Measurements from ENCODE around the gene TRPV3.
A peak's percentile ranks its signal among the peaks of the same experiment; 100 is the strongest.
"Not testable (repeated sequence)": the region's sequence is repeated elsewhere in the genome, so short reads cannot be mapped to it uniquely, and the experiment has no call there.

TRPV3 gene

DNA sequence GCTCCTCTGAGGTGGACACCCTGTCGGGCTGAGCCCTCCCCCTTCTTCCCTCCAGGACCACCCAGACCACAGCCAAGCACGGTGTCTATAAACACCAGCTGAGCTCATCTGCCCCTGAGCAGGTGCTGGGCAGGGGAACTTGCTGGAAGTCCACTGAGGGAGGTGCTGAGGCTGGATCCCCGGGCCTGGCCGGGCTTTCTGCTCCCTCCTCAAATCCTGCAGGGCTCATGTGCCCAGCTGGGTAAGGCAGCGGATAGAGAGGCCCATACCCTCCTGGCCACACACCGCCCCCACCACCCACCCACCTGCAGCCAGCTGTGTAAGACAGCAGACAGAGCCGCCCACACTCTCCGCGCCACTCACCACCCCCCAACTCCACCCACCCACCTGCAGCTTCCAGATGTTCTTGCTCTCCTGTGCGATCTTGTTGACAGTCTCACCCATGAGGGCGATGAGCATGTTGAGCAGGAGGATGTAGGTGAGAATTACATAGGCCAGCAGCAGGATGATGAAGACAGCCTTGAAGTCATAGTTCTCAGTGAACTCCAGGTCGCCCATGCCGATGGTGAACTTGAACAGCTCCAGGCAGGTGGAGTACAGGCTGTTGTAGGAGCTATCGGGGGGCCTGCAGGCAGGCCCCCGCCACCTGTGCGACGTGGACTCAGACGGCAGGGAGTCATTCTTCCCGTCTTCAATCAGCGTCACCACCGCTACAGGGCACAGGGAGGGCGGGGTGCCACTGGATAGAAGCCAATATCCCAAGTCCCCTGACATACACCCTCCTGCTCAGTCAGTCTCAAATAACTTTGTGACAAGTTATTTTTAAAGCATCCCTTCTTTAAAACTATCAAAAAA is 15.9 kb upstream of the TRPV3 start:
- DNase-seq = no peak

DNA sequence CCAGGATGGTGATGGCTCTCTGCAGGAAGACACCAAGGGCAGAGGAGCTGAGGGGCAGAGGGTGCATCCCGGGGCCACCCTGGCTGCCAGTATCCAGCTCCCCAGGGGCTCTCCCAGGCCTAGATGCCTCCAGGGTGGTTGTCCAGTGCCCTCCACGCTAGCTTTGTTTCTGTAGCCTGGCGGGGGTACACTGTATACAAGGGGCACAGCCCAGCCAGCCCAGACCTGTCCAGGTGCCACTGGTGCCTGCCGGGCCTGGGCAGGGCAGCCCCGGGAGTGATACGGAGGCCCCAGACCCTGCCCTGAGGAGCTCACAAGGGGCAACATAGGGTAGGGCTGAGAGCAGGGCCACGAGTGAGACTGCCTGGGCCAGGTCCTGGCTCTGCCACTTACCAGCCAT is 14.6 kb upstream of the TRPV3 start:
- no peak for DNase-seq

DNA sequence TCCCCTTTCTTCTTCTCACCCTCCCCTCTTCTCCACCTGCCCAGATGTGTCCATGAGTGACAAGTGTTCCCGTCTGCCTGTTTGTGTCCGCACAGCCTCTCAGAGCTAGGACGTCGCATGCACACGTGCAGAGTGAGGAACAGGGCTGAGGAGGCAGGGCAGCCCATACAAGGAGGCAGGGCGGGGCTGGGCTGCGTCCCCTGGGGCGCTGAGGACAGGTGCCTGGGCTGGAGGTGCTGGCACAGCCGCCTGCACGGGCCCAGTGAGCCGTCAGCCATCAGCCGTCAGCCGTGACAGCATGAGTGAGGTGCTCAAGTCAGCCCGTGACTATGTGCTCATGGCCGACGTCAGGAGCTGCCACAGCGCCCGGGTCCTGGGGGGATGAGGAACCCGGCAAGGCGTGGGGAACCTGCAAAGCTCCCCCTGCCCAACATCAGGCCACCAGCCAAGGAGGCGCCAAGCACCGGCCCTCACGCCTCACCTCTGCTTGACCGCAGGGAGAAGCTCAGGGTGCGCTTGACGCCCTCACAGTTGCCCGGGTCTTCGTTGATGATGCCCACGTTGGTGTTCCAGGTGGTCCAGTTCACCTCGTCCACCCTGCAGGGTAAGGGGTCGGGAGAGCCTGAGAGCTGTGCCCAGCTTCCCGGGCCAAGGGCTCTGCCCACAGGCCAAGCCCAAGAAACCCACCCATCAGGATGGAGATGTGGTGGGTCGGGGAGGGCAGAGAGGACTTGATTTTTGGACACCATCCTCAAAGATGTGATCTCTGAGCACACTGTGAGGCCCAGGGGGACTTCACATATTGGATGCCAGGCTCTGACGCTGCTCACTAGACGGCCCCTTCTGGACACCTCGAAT is 13.7 kb upstream of the TRPV3 start:
- no peak for DNase-seq

DNA sequence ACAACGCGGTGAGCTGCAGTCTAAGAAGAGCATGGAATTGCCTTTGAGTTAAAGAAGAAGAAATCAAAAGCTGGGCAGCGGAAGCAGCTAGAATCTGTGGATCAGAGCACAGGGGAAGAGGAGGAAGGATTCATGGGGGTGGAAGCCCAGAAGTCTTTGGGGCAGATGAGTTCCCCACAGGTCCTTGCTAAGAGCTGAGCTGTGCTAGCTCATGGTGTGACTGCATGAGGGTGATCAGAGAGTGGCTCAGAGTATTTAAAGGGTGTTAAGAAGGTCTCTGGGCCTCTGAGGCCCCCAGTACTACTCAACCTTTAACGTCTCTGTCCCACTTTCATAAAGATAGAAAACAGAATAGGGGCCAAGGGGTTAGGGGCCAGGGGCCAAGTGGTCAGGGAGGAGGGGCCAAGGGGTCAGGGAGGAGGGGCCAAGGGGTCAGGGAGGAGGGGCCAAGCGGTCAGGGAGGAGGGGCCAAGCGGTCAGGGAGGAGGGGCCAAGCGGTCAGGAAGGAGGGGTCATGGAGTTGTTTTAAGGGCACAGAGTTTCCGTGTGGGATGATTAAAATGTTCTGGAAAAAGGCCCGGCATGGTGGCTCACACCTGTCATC is 12.0 kb upstream of the TRPV3 start:
- no peak for DNase-seq

DNA sequence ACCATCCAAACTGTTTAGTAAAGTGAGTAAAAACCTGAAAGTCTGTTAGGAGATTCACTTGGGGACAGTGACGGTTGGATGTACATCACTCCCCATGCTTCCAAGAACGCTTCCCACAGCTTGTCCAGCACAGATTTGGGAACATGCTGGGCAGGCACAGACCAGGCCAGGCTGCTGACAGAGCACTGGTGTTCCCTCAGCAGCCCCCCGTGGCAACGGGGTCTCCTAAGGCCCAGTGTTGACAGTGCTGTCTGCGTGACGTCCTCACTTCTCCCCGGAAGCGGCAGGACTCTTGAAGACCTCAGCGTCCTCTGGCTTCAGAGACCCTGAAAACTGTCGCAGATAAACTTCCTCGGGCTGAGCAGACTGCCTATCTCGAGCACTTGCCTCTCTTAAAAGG is 8.9 kb upstream of the TRPV3 start:
- no peak for DNase-seq

DNA sequence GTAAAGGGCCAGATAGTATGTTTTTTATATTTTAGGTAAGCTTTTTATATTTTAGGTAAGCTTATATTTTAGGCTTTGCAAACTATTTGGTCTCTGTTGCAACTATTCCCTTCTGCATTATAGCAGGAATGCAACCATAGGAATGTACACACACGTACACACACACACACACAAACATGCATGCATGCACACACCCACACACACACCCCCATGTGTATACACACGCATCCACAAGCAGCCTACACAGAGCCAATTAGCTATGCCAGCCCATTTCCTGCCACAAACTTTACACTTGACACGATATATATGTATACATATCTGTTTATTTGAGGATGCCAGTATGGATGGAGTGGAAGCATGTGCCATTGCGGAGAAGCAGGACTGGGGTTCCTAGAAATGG is 7.5 kb upstream of the TRPV3 start:
- DNase-seq = no peak

DNA sequence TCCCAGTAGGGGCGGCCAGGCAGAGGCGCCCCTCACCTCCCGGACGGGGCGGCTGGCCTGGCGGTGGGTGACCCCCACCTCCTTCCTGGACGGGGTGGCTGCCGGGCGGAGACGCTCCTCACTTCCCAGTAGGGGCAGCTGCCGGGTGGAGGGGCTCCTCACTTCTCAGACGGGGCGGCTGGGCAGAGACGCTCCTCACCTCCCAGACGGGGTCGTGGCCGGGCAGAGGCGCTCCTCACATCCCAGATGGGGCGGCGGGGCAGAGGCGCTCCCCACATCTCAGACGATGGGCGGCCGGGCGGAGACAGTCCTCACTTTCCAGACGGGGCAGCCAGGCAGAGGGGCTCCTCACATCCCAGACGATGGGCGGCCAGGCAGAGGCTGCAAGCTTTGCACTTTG is 6.6 kb upstream of the TRPV3 start:
- DNase-seq = not testable (repeated sequence)

DNA sequence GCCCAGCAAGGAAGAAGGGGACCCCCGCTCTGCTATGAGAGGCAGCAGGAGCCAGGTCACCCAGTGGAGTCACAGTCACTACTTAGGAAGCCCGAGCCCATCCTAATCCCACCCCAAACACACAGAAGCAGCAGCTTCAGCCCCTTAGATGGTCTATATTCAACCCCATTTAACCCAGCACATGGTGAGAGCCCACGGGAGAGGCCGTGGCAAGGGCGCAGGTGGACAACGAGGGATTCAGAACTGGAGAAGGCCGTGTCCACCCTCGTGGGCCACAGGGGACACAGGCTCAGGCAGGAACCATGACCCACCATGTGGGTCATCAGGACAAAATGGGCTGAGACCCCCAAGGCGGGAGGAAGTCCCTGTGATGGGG is 1.6 kb upstream of the TRPV3 start:
- DNase-seq = no peak

DNA sequence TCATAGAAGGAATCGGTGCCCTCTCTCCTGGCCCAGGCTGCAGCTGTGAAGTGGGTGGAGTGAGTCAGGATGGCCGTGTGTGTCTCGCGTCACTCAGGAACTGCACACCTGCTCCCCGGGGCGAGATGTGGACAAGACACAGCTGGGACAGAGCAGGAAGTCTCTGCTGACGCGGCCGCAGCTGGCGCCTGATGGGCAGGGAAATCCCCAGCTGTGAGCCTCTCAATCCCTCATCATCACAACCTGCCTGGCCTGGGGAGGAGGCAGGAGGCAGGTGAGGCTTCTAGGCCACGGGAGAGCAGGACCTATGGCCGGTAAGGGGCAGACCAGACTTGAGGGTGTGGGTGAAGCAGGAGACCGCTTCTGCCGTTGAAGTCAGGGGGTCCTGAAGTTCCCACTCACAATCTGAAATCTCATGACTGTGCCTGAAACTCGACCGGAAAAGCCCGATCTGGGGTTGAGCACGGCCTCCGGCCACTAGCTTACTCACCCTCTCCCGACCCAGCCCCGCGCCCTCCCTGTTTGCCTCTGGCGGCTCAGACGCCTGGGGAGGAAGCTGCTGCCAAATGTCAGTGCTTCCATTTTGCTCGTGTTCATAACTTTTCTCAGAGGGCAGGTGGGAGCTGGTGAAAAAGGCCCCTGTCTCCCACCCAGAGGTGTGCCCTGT is 1.1 kb upstream of the TRPV3 start:
- DNase-seq = peak; percentile 53

DNA sequence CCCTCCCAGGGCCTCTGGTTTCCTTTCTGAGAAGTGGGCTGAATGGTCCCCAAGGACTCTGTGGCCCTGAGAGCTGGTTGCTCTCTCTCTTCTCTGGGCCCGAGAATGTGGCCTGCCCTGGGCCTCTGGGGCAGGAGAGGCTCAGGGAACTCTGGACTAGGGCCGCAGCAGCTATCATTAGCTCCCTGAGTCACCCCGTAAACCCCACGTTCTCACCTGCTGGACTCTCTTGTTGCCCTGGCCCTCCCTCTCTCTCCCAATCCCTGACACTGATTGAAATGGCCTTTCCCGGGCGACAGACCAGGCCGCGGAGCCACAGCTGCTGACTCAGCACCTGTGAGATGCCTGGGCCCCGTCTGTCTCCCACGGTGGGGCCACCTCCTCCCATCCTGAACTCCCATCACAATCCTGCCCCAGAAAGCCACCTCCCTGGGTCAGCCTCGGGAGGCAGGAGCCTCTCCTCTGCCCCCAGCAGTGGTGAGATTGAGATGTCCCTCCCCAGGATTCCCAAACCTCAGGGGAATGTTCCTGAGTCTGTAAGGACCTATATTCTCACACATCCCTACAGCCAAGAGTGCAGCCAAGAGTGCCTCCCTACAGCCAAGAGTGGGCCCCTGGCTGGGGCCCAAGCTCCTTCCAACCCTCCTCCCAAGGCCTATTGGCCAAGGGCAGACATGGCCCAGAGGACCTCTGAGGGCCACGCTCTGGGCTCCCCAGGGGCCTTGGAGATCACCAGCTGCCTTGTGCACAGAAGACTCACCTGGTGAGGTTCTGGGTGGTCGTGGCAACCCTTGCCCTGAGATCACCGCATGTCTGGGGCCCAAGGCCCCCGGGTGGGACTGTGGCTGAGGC is 470 bp downstream of the TRPV3 start:
- no peak for DNase-seq

DNA sequence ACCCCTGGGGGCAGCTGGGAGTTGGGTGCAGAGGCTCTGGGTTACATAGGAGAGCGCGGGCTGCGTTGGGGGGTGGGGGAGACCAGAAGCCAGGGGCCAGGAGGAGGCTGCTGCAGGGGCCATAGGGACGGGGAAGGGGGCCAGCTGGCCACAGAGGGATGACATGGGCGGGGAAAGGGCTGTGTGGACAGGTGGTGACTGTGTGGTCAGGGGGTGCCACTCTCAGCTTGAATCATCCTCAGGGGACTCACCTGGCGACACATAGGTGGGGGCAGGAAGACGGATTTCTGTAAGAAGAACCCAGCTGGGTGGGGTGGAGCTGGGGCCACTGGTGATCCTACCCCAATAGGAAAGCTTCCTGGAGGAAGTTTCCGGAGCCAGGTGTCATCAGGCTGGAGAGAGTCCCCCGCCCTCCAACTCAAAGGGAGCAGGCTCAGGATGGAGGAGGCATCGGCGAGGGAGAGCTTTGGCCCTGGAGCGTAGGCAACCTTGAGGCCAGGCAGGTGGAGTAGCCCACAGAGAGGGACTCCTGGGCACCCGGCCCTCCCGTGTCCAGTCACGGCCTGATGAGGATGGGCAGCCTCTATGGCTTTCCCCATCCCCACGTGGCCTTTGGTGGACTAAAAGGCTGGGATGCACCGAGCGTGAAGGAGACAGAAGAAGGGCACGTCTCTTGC is 1.2 kb downstream of the TRPV3 start:
- DNase-seq = no peak

DNA sequence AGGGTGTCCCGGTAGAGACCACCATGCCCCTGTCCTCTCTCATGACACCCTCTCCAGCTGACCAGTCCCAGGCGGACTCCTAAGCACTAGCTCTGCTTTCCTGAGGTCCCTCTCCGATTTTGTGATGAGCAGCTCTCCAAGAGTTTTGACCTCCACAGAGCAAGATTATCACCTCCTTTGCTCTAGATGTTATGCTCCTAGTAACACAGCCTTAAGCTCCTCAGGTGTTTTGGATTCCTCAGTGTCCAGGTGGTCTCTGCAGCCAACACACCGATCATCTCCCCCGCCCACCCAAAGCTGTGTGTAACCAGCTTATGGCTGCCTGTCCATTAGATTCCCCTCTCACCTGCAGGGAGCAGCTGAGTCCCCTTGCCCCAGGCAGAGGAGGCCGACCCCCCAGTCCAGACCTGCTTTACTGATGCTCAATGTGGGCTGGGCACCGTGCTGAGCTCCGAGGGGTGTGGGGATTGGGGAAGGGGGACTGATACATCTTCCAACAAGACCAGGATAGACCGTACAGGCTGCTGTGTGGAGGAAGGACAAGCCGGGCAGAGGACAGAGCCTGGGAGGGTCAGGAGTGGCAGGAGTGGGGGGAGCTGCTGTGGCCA is 2.3 kb downstream of the TRPV3 start:
- no peak for DNase-seq

DNA sequence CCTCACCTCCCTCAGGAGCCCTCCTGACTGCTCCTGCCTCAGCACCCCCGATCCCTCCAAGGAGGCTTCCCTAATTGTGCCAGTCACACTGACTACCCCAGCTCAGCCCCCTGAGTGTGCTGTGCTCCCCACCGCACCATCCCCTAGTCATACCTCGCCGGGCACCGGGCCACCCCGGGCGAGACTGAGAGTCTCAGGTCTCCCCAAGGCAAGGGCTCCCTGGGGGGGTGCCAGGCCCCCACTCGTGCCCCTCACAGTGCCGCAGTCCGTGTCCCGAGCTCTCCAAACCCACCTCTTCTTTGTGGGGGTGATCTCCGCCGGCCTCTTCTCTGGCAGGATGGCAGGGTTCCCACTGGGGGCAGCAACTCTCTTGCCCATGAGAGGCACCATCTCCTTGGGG is 3.2 kb downstream of the TRPV3 start:
- no peak for DNase-seq

DNA sequence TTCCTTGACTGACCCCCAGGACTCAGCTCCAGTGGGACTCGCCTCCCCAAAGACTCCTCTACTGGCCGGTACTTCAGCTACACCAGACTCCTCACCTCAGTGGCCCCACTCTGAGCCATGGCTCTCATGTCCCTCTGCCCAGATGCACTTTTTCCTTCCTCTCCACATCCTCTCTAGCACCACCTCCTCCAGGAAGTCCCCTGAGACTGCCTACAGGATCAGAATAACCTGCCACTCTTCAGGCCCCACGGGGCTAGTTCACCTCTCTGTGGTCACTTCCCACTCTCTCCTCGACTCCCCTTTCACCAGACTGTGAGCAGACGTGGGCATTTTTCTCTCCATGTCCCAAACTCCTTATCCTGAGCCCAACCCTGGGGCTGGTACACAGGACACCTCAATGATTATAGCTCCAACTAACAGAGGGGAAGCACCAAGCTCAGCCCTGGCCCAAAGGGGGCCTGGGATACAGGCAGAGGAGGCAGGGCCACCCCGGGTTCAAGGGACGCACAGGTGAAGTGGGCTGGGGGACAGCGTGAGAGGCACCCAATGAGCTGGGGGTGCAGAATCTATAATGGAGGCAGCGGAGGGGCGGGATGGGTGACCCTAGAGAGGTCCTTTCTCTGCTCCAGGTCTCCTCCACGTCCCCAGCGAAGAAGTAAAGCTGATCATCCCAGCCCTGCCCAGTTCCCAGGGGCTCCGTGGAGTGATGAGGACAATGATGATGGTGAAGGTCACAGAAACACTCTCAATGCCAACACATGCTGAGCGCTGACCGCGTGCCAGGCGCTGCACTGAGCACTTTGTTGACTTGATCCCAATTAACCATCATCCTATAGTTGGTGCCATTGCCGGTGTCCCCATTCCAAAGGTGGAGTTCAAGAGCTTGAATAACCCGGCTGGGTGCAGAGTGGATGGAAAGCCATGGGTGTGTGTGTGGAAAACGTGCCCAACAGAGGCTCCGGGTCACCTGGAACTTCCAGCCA is 3.9 kb downstream of the TRPV3 start:
- no peak for DNase-seq

DNA sequence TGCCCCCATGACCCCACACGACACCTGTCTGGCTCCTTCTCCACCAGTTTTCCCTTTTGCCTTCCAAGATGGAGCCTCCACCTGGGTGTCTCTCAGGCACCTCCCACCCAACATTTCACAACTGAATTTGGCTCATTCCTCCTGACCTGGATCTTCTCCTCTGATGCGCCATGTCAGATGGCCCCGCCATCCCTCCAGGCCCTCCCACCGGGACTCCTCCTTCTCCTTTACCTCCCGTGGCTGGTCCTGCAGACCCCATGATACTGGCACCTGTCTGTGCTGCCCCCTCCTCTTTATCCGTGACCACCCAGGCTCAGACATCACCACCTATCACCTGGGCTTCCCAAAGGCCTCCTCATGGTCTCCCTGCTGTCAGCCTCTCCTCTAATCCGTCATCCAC is 4.7 kb downstream of the TRPV3 start:
- DNase-seq = no peak

DNA sequence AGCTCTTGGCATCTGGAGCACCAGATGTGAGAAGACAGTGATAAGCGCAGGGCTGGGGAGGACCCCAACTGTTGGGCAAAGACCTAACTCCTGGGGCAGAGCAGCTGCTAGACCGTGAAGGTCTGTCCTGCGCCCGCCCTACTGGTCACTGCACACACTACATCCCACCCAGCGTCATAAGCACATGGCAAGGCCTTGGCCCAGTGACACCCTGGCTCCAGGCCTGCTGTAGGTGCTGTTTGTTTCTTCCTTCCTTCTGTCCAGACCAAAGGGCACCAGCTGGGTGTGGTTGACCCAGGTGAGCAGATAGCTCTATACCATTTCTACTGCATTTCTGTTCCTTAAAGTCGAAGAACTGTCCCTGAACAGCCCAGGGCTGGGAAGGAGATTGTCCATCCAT is 6.4 kb downstream of the TRPV3 start:
- no peak for DNase-seq

DNA sequence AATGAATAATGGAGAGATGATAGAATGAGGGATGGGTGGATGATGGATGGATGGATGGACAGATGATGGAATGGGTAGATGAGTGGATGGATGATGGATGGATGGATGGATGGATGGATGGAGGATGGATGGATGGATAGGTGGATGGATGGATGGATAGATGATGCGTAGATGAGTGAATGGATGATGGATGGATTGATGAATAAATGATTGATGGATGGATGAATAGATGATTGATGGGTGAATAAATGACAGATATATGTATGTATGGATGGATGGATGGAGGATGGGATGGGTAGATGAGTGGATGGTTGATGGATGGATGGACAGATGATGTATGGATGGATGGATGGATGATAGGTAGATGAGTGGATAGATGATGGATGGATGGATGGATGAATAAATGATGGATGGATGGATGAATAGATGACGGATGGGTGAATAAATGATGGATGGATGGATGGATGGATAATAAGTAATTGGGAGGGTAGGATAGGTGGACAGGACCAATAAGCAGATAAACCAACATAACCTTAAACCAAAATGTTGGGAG is 7.9 kb downstream of the TRPV3 start:
- DNase-seq = no peak

DNA sequence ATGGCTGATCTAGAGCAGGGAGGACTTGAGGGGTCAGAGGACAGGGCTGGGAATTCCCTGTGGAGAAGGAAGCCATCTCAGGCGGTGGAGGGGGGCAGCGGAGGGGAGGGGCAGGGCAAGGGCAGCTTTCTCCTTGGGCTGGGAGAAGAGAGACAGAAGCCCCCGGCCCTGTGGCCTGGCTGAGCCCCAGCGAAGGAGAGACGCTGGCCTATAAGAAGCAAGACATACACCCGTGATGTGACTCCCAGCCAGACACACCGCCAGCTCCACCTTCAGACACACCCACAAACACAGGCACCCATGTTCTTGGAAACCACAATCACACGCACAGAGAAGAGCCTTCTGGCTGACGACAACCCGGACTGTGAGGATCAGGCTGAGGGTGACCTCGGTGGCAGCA is 10.0 kb downstream of the TRPV3 start:
- no peak for DNase-seq

DNA sequence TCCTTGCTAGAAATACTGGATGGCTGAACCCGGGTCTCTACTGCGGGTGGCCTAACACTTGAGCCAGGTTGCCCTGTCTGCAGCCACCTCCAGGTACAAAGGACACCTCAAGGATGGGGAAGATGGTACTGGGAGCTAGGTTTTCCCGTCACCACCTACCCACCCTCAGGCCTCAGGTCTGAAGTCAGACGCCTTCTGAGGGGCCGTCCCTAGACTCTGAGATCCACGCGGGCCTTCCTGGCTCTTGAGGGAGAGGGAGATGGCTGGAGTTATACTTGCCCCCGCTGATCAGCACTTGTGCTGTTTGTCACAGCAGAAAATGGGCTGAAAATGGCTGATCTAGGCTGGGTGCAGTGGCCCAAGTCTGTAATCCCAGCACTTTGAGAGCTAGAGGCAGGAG is 10.6 kb downstream of the TRPV3 start:
- no peak for DNase-seq

DNA sequence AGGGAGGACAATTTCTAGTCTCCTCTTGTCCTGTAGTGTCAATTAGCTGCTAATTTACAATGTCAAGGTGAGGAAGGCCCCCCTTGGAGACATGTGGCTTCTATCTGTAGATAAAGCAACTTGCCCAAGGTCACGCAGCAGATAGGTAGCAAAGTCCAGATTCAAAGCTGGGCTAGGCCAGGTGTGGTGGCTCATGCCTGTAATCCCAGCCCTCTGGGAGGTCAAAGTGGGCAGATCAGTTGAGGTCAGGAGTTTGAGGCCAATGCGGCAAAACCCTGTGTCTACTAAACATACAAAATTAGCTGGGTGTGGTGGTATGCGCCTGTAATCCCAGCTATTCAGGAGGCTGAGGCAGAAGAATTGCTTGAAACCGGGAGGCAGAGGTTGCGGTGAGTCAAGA is 11.1 kb downstream of the TRPV3 start:
- no peak for DNase-seq
